GM12878 (cell line): ENCODE results near the gene DOK7. TPM values are rescaled to one million over a fixed set of nuclear protein-coding genes. Genes with fewer than 3 reads are reported as not detected.

Source experiments
- ATAC-seq: fragments of 200-7000 bp; cut with Tn5 transposase; 3 replicates; pipeline ENCODE4 v1.9.1; 2020; ENCODE audit warnings: mild to moderate bottlenecking, moderate library complexity
- BruUV-seq: library from RNA; stranded (reverse); fragments of 400-500 nt; replicated peaks from 2 replicates; lab custom pipeline; 2021; lab: Mats Ljungman, UMichigan
- CTCF ChIA-PET: fragments of 300-600 bp; sonication (Branson Sonifier 250); formaldehyde crosslinking; extraction: SDS; loops from one replicate; lab custom pipeline; 2021; ENCODE audit warnings: inconsistent platforms; lab: Yijun Ruan, JAX
- POLR2A ChIA-PET: fragments of 350-600 bp; formaldehyde crosslinking; extraction: SDS; loops from one replicate; lab custom pipeline; 2021; ENCODE audit warnings: inconsistent platforms; lab: Charles Lee
- RAD21 ChIA-PET: fragments of 300-600 bp; sonication (Branson Sonifier 250); formaldehyde crosslinking; loops from one replicate; lab custom pipeline; 2023; ENCODE audit warnings: antibody characterized with exemption; ENCODE audit not compliant: unreplicated experiment; lab: Charles Lee
- SMC1A ChIA-PET: fragments of 300-600 bp; sonication (Branson Sonifier 250); formaldehyde crosslinking; loops from one replicate; lab custom pipeline; 2023; ENCODE audit not compliant: unreplicated experiment, uncharacterized antibody; lab: Charles Lee
- DNase-seq: peaks from one replicate; pipeline ENCODE4 v3.0.0-alpha.2; 2011; ENCODE audit warnings: low read depth, low spot score
- FAIRE-seq: peaks from 3 replicates; lab custom pipeline; 2011; peaks lifted over from hg19 to GRCh38; lab: Jason Lieb, UNC
- H2AFZ ChIP-seq: 2 replicates; pipeline ENCODE4 v1.6.0; 2011; ENCODE audit warnings: low read depth, low read length, control low read depth; ENCODE audit not compliant: control insufficient read depth
- H3K27ac ChIP-seq: 2 replicates; pipeline ENCODE4 v1.5.1; 2011; ENCODE audit warnings: control low read depth; ENCODE audit not compliant: control insufficient read depth, insufficient read depth
- H3K27me3 ChIP-seq, 2 experiments: replicated peaks in 1 of 2; 2 replicates each; pipeline versions ENCODE4 v1.6.0 to v1.6.1; 2011; ENCODE audit warnings: low read length in 1 of 2; ENCODE audit not compliant: control insufficient read depth in 2 of 2, insufficient read depth in 2 of 2
- H3K36me3 ChIP-seq, 2 experiments: 2 replicates each; pipeline ENCODE4 v1.5.1; 2011; ENCODE audit warnings: low read length in 1 of 2; ENCODE audit not compliant: control insufficient read depth in 2 of 2, insufficient read depth in 2 of 2
- H3K4me1 ChIP-seq: 2 replicates; pipeline ENCODE4 v1.6.1; 2011; ENCODE audit warnings: mild to moderate bottlenecking, low read length, moderate library complexity, mixed read lengths; ENCODE audit not compliant: control insufficient read depth, insufficient read depth
- H3K4me2 ChIP-seq: 2 replicates; pipeline ENCODE4 v1.6.0; 2011; ENCODE audit warnings: control low read depth; ENCODE audit not compliant: control insufficient read depth, insufficient read depth
- H3K4me3 ChIP-seq: fragments of 200-600 bp; sonication (generic); 2 replicates; pipeline ENCODE4 v1.5.1; 2016
- H3K79me2 ChIP-seq: 2 replicates; pipeline ENCODE4 v1.6.0; 2011; ENCODE audit warnings: low read length; ENCODE audit not compliant: control insufficient read depth, insufficient read depth
- H3K9ac ChIP-seq: 2 replicates; pipeline ENCODE4 v1.8.0; 2011; ENCODE audit warnings: low read length, control low read depth, mixed read lengths; ENCODE audit not compliant: control insufficient read depth, insufficient read depth
- H3K9me3 ChIP-seq: replicated peaks from 3 replicates; pipeline ENCODE4 v1.5.1; 2011; ENCODE audit warnings: mild to moderate bottlenecking, low read length; ENCODE audit not compliant: control insufficient read depth, insufficient read depth
- H4K20me1 ChIP-seq: 2 replicates; pipeline ENCODE4 v1.6.0; 2011; ENCODE audit not compliant: control insufficient read depth, insufficient read depth
- BACH1 ChIP-seq: fragments of 450-650 bp; IDR thresholded peaks from 2 replicates; pipeline ENCODE4 v1.6.1; 2017; ENCODE audit warnings: mild to moderate bottlenecking, borderline replicate concordance
- MEF2A ChIP-seq: IDR thresholded peaks from 2 replicates; pipeline ENCODE4 v1.6.1; 2011; ENCODE audit warnings: low read depth, mild to moderate bottlenecking, low read length, moderate library complexity; ENCODE audit not compliant: insufficient read depth
- SIN3A ChIP-seq: IDR thresholded peaks from 2 replicates; pipeline ENCODE4 v1.6.1; 2012; ENCODE audit warnings: low read depth, low read length, improper control_type of control experiment
- STAT1 ChIP-seq: fragments of 450-650 bp; conservative IDR thresholded peaks from 2 replicates; pipeline ENCODE4 v1.6.1; 2014; ENCODE audit warnings: antibody characterized with exemption, mild to moderate bottlenecking
- TCF7 ChIP-seq: IDR thresholded peaks from 2 replicates; pipeline ENCODE4 v1.6.1; 2014; ENCODE audit warnings: antibody characterized with exemption, borderline replicate concordance
- ZNF217 ChIP-seq: fragments of 450-650 bp; IDR thresholded peaks from 2 replicates; pipeline ENCODE4 v1.6.1; 2017; ENCODE audit warnings: antibody characterized with exemption, mild to moderate bottlenecking
- ZSCAN29 ChIP-seq: fragments of 450-650 bp; IDR thresholded peaks from 2 replicates; pipeline ENCODE4 v1.6.1; 2017; ENCODE audit warnings: mild to moderate bottlenecking, moderate library complexity
- ZZZ3 ChIP-seq: IDR thresholded peaks from 2 replicates; pipeline ENCODE4 v1.6.1; 2011; ENCODE audit warnings: low read depth; ENCODE audit not compliant: control insufficient read depth, insufficient read length
- WGBS: methylation state at CpG from one replicate; pipeline ENCODE4 v1.1.6; 2016; ENCODE audit warnings: low lambda C conversion rate; ENCODE audit not compliant: insufficient replicate concordance, insufficient coverage; ENCODE audit errors: missing lambda C conversion rate; 5-methylcytosine and 5-hydroxymethylcytosine counted together
- in situ Hi-C: fragments of 300-500 bp; cut with MboI; formaldehyde crosslinking; loops from 9 replicates; pipeline ENCODE4 v1.14.3; 2018; ENCODE audit warnings: mixed read lengths
- intact Hi-C: fragments of 100-400 bp; cut with micrococcal nuclease; formaldehyde crosslinking; loops from one replicate; pipeline ENCODE4 v1.14.2; 2022; ENCODE audit not compliant: unreplicated experiment
- polyA plus RNA-seq, 11 experiments: library from polyadenylated mRNA; depleted of rRNA in 4 of 11; unstranded in 6 of 11; stranded (reverse) in 5 of 11; fragments of >200 nt; fragmentation: Nextera tagmentation in 4 of 11; fragmentation: Illumina TruSeq in 1 of 11; extraction: Ambion mirVana in 4 of 11; extraction: Trizol in 1 of 11; gene quantifications; 1 replicate in 1 of 11; 2 replicates in 10 of 11; pipeline versions ENCODE4 v1.2.1 to v1.2.3, GENCODE V29; 2011 to 2016; ENCODE audit warnings: inconsistent platforms in 2 of 11, missing spikeins in 2 of 11, low read depth in 1 of 11
- total RNA-seq, 4 experiments: library from RNA; depleted of rRNA in 3 of 4; stranded (reverse); fragments of >200 nt in 3 of 4; fragmentation: Illumina TruSeq in 1 of 4; extraction: Trizol in 1 of 4; gene quantifications; 2 replicates each; pipeline versions ENCODE4 v1.2.1 to v1.2.3, GENCODE V29; 2013 to 2021
- TF ChIP-seq, protein P1 (sequence below): fragments of 450-650 bp; IDR thresholded peaks from 2 replicates; pipeline ENCODE4 v1.6.1; 2017; ENCODE audit warnings: mild to moderate bottlenecking
- TF ChIP-seq, protein P2 (sequence below): fragments of 450-650 bp; IDR thresholded peaks from 2 replicates; pipeline ENCODE4 v1.6.1; 2017; ENCODE audit warnings: antibody characterized with exemption, mild to moderate bottlenecking, moderate library complexity

Gene DOK7
- total and polyA plus RNA-seq, 10 of the 15 experiments (the other 5 are each of a cell fraction or from before 2014, with no cell fraction given), result 0.04 to 0.46 (median 0.18) TPM; not detected in 4

DNA sequence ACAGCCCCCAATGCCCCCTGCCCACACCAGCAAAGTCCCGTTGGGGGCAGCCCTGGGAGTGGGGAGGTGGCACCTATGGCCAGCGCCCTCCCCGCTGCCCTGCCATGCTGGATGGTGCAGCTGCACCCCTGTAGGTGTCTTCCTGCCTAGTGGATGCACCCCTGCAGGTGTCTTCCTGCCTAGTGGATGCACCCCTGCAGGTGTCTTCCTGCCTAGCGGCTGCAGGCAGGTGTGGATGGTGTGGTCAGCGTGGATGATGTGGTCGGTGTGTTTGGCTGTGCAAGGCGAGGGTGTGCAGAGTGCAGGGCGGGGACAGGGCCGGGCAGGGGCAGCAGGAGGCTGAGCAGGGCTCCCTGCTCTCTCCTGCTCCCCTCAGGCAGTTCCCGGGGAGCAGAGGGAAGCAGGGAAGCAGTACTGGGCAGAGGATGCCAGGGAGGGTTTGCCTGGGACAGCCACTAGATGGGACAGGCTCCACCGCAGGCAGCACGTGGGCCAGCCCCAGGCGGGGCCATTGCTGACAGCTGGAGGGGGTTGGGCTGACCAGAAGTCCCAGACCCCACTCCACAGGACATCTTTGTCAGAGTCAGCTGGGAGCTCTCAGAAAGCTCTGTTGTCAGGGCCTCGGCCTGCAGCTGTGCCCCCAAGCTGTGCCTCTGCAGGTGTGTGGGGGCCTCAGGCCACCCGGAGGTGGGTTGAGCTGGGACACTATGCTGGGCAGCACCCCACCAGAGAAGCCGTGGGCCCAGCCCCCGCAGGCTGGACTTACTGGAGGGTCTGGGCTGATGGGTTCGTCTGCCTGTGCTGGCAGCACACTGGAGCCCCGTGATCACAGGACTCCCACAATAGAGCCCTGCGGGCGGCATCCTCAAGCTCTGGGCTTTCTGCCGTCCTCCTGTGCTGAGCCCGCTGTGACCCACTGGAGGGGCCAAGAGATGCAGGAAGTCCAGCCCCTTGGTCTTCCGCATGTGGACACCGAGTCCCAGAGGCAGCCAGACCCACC lies 23.7 kb downstream of the DOK7 start:
- TF ChIP-seq STAT1 (no peak), SIN3A (no peak), TCF7 (no peak), BACH1 (no peak), ZSCAN29 (no peak), ZZZ3 (no peak), ZNF217 (no peak), MEF2A (no peak)
- TF ChIP-seq, protein P1, sequence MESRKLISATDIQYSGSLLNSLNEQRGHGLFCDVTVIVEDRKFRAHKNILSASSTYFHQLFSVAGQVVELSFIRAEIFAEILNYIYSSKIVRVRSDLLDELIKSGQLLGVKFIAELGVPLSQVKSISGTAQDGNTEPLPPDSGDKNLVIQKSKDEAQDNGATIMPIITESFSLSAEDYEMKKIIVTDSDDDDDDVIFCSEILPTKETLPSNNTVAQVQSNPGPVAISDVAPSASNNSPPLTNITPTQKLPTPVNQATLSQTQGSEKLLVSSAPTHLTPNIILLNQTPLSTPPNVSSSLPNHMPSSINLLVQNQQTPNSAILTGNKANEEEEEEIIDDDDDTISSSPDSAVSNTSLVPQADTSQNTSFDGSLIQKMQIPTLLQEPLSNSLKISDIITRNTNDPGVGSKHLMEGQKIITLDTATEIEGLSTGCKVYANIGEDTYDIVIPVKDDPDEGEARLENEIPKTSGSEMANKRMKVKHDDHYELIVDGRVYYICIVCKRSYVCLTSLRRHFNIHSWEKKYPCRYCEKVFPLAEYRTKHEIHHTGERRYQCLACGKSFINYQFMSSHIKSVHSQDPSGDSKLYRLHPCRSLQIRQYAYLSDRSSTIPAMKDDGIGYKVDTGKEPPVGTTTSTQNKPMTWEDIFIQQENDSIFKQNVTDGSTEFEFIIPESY, result no peak
- TF ChIP-seq, protein P2, sequence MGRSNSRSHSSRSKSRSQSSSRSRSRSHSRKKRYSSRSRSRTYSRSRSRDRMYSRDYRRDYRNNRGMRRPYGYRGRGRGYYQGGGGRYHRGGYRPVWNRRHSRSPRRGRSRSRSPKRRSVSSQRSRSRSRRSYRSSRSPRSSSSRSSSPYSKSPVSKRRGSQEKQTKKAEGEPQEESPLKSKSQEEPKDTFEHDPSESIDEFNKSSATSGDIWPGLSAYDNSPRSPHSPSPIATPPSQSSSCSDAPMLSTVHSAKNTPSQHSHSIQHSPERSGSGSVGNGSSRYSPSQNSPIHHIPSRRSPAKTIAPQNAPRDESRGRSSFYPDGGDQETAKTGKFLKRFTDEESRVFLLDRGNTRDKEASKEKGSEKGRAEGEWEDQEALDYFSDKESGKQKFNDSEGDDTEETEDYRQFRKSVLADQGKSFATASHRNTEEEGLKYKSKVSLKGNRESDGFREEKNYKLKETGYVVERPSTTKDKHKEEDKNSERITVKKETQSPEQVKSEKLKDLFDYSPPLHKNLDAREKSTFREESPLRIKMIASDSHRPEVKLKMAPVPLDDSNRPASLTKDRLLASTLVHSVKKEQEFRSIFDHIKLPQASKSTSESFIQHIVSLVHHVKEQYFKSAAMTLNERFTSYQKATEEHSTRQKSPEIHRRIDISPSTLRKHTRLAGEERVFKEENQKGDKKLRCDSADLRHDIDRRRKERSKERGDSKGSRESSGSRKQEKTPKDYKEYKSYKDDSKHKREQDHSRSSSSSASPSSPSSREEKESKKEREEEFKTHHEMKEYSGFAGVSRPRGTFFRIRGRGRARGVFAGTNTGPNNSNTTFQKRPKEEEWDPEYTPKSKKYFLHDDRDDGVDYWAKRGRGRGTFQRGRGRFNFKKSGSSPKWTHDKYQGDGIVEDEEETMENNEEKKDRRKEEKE, result no peak
- Histone ChIP-seq H3K4me2 (no peak overlapping the region), H3K27me3 (peaks cover 2 to 6% of the 10 kb centered on the region in 2 experiments; a peak in 3 of 4 replicates), H4K20me1 (no peaks in the 10 kb centered on the region), H3K4me3 (no peak overlapping the region), H3K27ac (no peak overlapping the region), H3K9me3 (no peaks in the 10 kb centered on the region), H3K4me1 (no peaks in the 10 kb centered on the region; the same call in 1 of the 2 replicates), H3K9ac (no peak overlapping the region), H3K36me3 (no peaks in the 10 kb centered on the region), H2AFZ (no peak overlapping the region), H3K79me2 (no peaks in the 10 kb centered on the region)
- no peak; the same call in 2 of the 3 replicates for ATAC-seq
- intact Hi-C loops (no loop called here), in situ Hi-C loops (no loop called here)
- 22% methylated on average over 24 of the region's 25 CpGs for WGBS
- RAD21 ChIA-PET, result no interaction called here
- SMC1A ChIA-PET, result no interaction called here
- CTCF ChIA-PET, result no interaction called here
- DNase-seq, result no peak
- POLR2A ChIA-PET, result no interaction called here
- no peak for FAIRE-seq
- no TSS peak for BruUV-seq
